MV-4-11 (cell line): ENCODE data around the gene ALKBH6.
"Not testable (repeated sequence)": the region's sequence is repeated elsewhere in the genome, so short reads cannot be mapped to it uniquely, and the experiment has no call there.

Experiments
- DNase-seq: peaks from one replicate; lab custom pipeline; 2025; lab: John Stamatoyannopoulos, UW

ALKBH6 gene

DNA sequence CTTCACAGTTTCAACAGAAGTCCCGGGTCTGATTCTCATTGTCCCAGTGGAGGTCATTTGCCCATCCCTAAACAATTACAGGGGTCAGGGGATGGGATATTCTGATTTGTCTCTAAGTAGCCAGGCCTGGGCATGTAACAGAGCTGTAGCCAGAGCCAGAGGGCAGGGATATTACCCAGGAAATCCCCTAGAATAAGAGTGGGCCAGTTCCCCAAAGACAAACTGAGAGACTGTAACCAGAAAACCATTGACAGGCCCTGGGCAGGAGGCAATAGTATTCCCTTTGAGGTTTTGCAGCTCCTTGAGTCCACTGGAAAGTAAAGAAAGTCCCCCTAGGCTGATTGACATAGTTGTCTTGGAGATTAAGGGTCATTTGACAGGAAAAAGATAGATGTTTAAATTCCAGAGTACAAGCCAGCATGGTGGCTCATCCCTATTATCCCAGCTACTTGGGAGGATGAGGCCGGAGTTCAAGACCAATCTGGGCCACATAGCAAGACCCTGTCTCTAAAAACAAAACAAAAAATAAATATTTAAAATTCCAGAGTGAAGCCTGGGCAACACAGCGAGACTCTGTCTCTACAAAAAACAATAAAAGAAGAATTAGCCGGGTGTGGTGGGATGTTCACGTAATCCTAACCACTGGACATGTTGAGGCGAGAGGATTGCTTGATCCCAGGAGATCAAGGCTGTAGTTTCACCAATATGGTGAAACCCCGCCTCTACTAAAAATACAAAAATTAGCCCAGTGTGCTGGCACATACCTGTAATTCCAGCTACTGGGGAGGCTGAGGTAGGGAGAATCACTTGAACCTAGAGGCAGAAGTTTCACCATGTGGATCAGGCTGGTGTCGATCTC is 20.9 kb downstream of the ALKBH6 start:
- DNase-seq: no peak

GRCh38 chr19:35991731-35992450 is 22.1 kb downstream of the ALKBH6 start:
- DNase-seq: no peak

GRCh38 chr19:35990771-35991730 is 23.0 kb downstream of the ALKBH6 start:
- DNase-seq: no peak

- no peak for DNase-seq
Measured at GRCh38 chr19:35990156-35990555, 23.9 kb downstream of the ALKBH6 start.

GRCh38 chr19:35988824-35989223 is 25.2 kb downstream of the ALKBH6 start:
- no peak for DNase-seq

- DNase-seq: peak; percentile 56
Measured at GRCh38 chr19:35987571-35987896, 26.5 kb downstream of the ALKBH6 start.

GRCh38 chr19:35986664-35987570 is 27.1 kb downstream of the ALKBH6 start:
- DNase-seq: peak; percentile 80

DNA sequence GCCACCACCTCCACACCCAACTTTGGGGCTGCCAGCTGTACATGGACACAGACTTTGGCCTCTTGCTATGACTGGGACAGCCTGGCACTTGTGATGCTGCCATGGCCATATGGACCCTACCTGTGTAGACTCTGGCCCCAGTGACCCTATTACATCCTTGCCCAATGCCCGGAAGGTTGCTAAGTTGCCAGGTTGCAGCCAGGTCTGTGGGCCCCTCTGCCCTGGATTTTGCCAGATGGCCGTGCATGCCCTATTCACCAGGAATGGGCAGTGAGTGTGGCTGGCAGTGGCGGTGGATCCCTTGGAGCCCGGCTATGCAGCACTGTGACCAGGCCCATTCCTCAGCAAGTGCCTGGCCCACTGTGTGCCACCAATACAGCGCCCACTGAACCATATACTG is 27.9 kb downstream of the ALKBH6 start:
- no peak for DNase-seq

GRCh38 chr19:35983177-35983576 is 30.8 kb downstream of the ALKBH6 start:
- no peak for DNase-seq

- DNase-seq: not testable (repeated sequence)
Measured at GRCh38 chr19:35980997-35981396, 33.0 kb downstream of the ALKBH6 start.

GRCh38 chr19:35978832-35979365 is 35.1 kb downstream of the ALKBH6 start:
- DNase-seq: no peak

- no peak for DNase-seq
Measured at GRCh38 chr19:35978271-35978670, 35.7 kb downstream of the ALKBH6 start.

GRCh38 chr19:35977446-35978222 is 36.4 kb downstream of the ALKBH6 start:
- DNase-seq: peak; percentile 76

- DNase-seq: peak; percentile 8
Measured at GRCh38 chr19:35975608-35976214, 38.3 kb downstream of the ALKBH6 start.

GRCh38 chr19:35973487-35973886 is 40.5 kb downstream of the ALKBH6 start:
- peak; percentile 24 for DNase-seq

- DNase-seq: no peak
Measured at GRCh38 chr19:35966771-35967170, 47.2 kb downstream of the ALKBH6 start.

DNA sequence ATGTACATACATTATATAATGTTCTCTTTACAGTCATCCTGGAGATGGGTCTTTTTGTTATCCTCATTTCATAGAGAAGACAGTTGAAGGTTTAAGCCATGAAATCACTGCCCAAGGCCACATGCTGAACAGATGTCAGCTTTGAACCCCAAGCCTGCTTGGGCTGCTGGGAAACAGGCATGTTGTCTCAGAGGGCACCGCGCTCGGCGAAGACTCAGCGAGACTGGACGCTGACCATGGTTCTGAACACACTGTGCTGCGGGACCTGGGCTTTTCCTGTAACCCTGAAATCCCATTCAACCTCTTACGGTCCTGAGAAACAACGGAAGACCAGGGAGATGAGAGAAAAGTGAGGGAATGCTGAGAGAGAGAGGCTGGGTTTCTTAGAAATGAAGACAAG is 50.5 kb downstream of the ALKBH6 start:
- DNase-seq: peak; percentile 36

DNA sequence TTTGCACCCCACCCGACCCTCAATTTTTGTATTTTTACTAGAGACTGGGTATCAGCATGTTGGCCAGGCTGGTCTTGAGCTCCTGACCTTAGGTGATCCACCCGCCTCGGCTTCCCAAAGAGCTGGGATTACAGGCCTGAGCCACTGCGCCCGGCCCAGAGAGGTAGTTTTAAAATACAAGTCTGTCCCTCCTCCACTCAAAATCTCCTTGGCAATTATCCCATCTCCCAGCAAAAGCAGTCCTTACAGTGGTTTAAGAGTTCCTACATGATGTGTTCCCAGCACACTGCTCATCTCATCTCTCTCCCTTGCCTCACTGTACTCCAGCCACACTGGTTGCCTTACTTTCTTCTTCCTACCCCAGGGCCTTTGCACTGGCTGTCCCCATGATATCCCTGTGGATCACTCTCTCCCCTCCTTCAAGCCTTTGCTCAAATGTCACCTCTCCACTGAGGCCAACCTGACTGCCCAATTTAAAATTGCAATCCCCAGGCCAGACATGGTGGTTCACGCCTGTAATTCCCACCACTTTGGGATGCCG is 53.5 kb downstream of the ALKBH6 start:
- no peak for DNase-seq

GRCh38 chr19:35959968-35960320 is 54.1 kb downstream of the ALKBH6 start:
- DNase-seq: no peak
